ENCODE data around the gene RPL31.

Gene RPL31

GRCh38 chr2:101004620-101005325 lies 2.7 kb downstream of the RPL31 start:
- ChIA-PET POLR2A (no interaction called here), CTCF (interaction anchor here (0.8 to 2.5 kb wide), 4 partner anchors 8 to 433 kb away, joined by 3 to 13 read pairs (median 3); no protein-coding TSS in a partner anchor)
- Histone ChIP-seq H3K4me3 (ENCODE audit: control insufficient read depth in 1 of 7, extremely low read depth in 1 of 7, insufficient read depth in 4 of 7, low read depth in 2 of 7, low read length in 6 of 7) (peak overlapping the region in 1 of 7 experiments; percentile 98), H3K9me3 (ENCODE audit: control extremely low read depth in 1 of 5, control insufficient read depth in 4 of 5, insufficient read depth in 2 of 5, low read depth in 1 of 5, low read length in 4 of 5) (no peaks in the 10 kb centered on the region), H3K27ac (ENCODE audit: insufficient read depth in 1 of 2, low read depth in 1 of 2, low read length in 2 of 2, poor library complexity in 1 of 2, severe bottlenecking in 2 of 2) (peak overlapping the region in 1 of 2 experiments; percentile 95), H3K27me3 (replicated peaks in 2 of 5; ENCODE audit: control insufficient read depth in 4 of 5, insufficient read depth in 5 of 5, low read length in 4 of 5) (no peaks in the 10 kb centered on the region), H3K4me1 (ENCODE audit: control extremely low read depth in 1 of 4, control insufficient read depth in 4 of 4, insufficient read depth in 4 of 4, low read length in 3 of 4) (peaks cover 12 to 26% (median 19%) of the 10 kb centered on the region in 4 experiments), H3K36me3 (ENCODE audit: control insufficient read depth in 4 of 4, insufficient read depth in 4 of 4, low read length in 3 of 4) (peaks cover 18 to 64% (median 48%) of the 10 kb centered on the region in 4 experiments)
- WGBS (ENCODE audit: insufficient coverage) = 96% methylated on average over 8 of the region's 12 CpGs
- DNase-seq = no peak

DNA sequence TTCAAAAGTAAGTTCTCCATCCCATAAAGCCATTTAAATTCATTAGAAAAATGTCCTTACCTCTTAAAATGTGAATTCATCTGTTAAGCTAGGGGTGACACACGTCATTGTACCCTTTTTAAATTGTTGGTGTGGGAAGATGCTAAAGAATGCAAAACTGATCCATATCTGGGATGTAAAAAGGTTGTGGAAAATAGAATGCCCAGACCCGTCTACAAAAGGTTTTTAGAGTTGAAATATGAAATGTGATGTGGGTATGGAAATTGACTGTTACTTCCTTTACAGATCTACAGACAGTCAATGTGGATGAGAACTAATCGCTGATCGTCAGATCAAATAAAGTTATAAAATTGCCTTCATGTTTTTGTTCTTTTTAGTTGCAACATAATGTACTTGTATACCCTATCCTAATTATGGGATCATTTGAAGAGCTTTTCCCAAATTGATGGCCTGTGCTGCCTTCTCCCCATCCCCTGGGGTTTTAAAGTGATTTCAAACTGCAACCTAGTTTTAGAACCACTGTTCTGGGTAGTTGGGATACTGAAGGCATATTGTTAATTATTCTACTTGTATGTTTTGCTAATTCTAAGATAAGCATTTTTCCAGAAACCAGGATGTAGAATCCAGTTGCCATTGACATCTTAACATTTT lies 4.1 kb downstream of the RPL31 start:
- Histone ChIP-seq H3K4me3 (ENCODE audit: control insufficient read depth in 1 of 7, extremely low read depth in 1 of 7, insufficient read depth in 4 of 7, low read depth in 2 of 7, low read length in 6 of 7) (no peak overlapping the region), H3K9me3 (ENCODE audit: control extremely low read depth in 1 of 5, control insufficient read depth in 4 of 5, insufficient read depth in 2 of 5, low read depth in 1 of 5, low read length in 4 of 5) (no peaks in the 10 kb centered on the region), H3K27ac (ENCODE audit: insufficient read depth in 1 of 2, low read depth in 1 of 2, low read length in 2 of 2, poor library complexity in 1 of 2, severe bottlenecking in 2 of 2) (peak overlapping the region in 1 of 2 experiments; percentile 6), H3K4me1 (ENCODE audit: control extremely low read depth in 1 of 4, control insufficient read depth in 4 of 4, insufficient read depth in 4 of 4, low read length in 3 of 4) (peaks cover 12 to 26% (median 19%) of the 10 kb centered on the region in 4 experiments), H3K27me3 (replicated peaks in 2 of 5; ENCODE audit: control insufficient read depth in 4 of 5, insufficient read depth in 5 of 5, low read length in 4 of 5) (no peaks in the 10 kb centered on the region), H3K36me3 (ENCODE audit: control insufficient read depth in 4 of 4, insufficient read depth in 4 of 4, low read length in 3 of 4) (peaks cover 18 to 75% (median 52%) of the 10 kb centered on the region in 4 experiments)
- CTCF ChIA-PET = interaction anchor here (1.1 kb wide), 1 partner anchor 209 kb away, joined by 3 read pairs; no protein-coding TSS in a partner anchor
- no peak for DNase-seq
- POLR2A ChIA-PET = no interaction called here
- 94% methylated on average over 2 of the region's 4 CpGs for WGBS (ENCODE audit: insufficient coverage)

DNA sequence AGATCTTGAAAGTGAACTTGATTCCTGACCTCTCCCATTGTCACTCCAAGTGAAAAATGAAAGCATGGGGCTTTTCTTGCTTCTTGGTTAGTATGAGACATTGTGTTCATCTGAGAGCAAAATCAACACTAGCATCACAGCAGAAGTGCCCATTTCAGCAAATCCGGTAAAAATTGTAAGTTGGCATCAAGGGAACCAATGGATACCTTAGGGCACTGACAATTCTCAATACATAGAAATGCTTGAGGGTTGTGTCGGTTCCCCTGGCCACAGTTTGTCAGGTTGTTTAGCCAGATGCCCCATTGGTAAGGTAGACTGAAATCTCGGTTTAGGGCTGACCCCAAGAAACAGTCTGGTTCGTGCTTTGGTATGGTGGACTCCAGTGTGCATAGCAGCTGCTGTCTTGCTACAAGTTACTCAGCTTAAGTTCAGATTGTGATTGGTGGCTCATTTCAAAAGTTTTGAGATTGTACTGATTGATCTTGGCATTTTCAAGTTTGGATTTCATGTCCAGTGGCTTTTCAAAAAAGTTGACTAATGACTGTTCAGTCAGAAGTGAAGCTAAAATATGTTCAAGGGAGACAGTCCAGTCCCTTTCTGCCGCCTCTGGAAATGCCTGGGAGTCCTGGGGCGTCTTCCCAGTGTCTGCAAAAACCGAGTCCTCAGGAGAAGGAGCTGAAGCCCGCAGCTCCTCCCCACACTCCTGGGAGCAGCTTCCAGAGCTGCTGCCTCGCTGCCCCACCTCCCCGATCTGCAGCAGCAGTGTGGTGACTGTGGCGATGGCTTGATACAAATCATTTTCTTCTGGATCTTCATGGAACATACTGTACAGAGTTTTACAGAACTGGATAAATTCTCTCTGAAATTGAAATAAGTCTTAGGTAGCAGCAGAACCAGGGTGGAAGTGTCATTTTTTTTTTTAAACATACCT lies 5.6 kb downstream of the RPL31 start:
- DNase-seq = no peak
- Histone ChIP-seq H3K4me1 (ENCODE audit: control extremely low read depth in 1 of 4, control insufficient read depth in 4 of 4, insufficient read depth in 4 of 4, low read length in 3 of 4) (peaks cover 8 to 20% (median 15%) of the 10 kb centered on the region in 4 experiments), H3K27ac (ENCODE audit: insufficient read depth in 1 of 2, low read depth in 1 of 2, low read length in 2 of 2, poor library complexity in 1 of 2, severe bottlenecking in 2 of 2) (no peak overlapping the region), H3K36me3 (ENCODE audit: control insufficient read depth in 4 of 4, insufficient read depth in 4 of 4, low read length in 3 of 4) (peaks cover 21 to 77% (median 54%) of the 10 kb centered on the region in 4 experiments), H3K27me3 (replicated peaks in 2 of 5; ENCODE audit: control insufficient read depth in 4 of 5, insufficient read depth in 5 of 5, low read length in 4 of 5) (no peaks in the 10 kb centered on the region), H3K4me3 (ENCODE audit: control insufficient read depth in 1 of 7, extremely low read depth in 1 of 7, insufficient read depth in 4 of 7, low read depth in 2 of 7, low read length in 6 of 7) (no peak overlapping the region), H3K9me3 (ENCODE audit: control extremely low read depth in 1 of 5, control insufficient read depth in 4 of 5, insufficient read depth in 2 of 5, low read depth in 1 of 5, low read length in 4 of 5) (no peaks in the 10 kb centered on the region)
- CTCF ChIA-PET = interaction anchor here (1.1 kb wide), 1 partner anchor 190 kb away, joined by 3 read pairs; no protein-coding TSS in a partner anchor
- POLR2A ChIA-PET = no interaction called here
- 96% methylated on average over 10 of the region's 11 CpGs for WGBS (ENCODE audit: insufficient coverage)

DNA sequence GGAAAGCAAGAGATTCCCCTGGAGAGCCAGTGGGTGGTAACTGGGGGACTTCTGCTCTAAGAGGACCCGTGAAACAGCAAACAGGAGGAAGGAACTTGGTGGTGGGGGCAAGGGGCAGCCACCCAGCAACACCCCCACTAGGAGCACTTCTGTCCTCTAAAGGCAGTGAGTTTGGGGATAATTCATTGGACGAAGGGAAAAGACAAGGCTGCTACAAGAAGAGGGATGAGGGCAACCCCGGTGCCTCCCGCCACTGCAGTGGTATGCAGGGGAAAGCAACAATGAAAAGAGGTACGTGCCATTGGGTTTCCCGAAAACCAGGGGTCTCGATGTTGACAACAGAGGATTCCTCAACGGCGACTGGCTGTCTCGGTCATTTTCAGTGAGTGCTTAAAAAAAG lies 9.1 kb downstream of the RPL31 start:
- ChIA-PET CTCF (interaction anchor here (2.2 kb wide), 1 partner anchor 192 kb away, joined by 9 read pairs; no protein-coding TSS in a partner anchor), POLR2A (no interaction called here)
- DNase-seq = no peak
- whole genome bisulfite sequencing (ENCODE audit: insufficient coverage) = 95% methylated on average over 9 of the region's 10 CpGs
- H3K27ac ChIP-seq (ENCODE audit: insufficient read depth in 1 of 2, low read depth in 1 of 2, low read length in 2 of 2, poor library complexity in 1 of 2, severe bottlenecking in 2 of 2) = peak overlapping the region in 1 of 2 experiments; percentile 12
- no peaks in the 10 kb centered on the region for H3K4me1 ChIP-seq (ENCODE audit: control extremely low read depth in 1 of 4, control insufficient read depth in 4 of 4, insufficient read depth in 4 of 4, low read length in 3 of 4)
- peaks cover 0 to 1% (median 0%) of the 10 kb centered on the region in 5 experiments for H3K9me3 ChIP-seq (ENCODE audit: control extremely low read depth in 1 of 5, control insufficient read depth in 4 of 5, insufficient read depth in 2 of 5, low read depth in 1 of 5, low read length in 4 of 5)
- no peaks in the 10 kb centered on the region for H3K27me3 ChIP-seq (replicated peaks in 2 of 5; ENCODE audit: control insufficient read depth in 4 of 5, insufficient read depth in 5 of 5, low read length in 4 of 5)
- no peak overlapping the region for H3K4me3 ChIP-seq (ENCODE audit: control insufficient read depth in 1 of 7, extremely low read depth in 1 of 7, insufficient read depth in 4 of 7, low read depth in 2 of 7, low read length in 6 of 7)
- H3K36me3 ChIP-seq (ENCODE audit: control insufficient read depth in 4 of 4, insufficient read depth in 4 of 4, low read length in 3 of 4) = peaks cover 20 to 64% (median 35%) of the 10 kb centered on the region in 4 experiments

DNA sequence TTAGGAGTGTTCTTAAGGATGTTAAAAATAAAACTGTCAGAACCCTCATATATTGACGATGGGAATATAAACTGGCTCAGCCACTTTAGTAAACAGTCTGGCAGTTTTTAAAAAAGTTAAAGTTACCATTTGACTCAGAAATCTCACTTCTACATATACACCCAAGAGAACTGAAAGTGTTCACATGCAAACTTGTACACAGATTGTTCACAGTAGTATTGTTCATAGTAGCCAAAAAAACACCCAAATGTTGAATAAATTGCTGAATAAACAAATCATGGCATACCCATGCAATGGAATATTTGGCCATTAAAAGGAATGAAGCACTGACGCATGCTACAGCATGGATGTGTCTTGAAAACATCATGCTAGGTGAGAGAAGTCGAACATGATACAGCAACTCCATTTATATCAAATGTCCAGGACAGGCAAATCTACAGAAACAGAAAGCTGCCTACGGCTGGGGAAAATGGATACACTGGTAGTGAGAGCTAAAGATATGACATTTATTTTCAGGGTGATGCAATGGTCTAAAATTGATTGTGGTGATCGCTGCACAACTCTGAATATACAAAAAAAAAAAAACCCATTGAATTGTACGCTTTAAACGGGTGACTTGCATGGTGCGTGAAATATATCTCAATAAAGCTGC lies 10.1 kb downstream of the RPL31 start:
- Histone ChIP-seq H3K9me3 (ENCODE audit: control extremely low read depth in 1 of 5, control insufficient read depth in 4 of 5, insufficient read depth in 2 of 5, low read depth in 1 of 5, low read length in 4 of 5) (peaks cover 0 to 1% (median 0%) of the 10 kb centered on the region in 5 experiments), H3K4me3 (ENCODE audit: control insufficient read depth in 1 of 7, extremely low read depth in 1 of 7, insufficient read depth in 4 of 7, low read depth in 2 of 7, low read length in 6 of 7) (no peak overlapping the region), H3K4me1 (ENCODE audit: control extremely low read depth in 1 of 4, control insufficient read depth in 4 of 4, insufficient read depth in 4 of 4, low read length in 3 of 4) (no peaks in the 10 kb centered on the region), H3K36me3 (ENCODE audit: control insufficient read depth in 4 of 4, insufficient read depth in 4 of 4, low read length in 3 of 4) (peaks cover 19 to 54% (median 25%) of the 10 kb centered on the region in 4 experiments), H3K27ac (ENCODE audit: insufficient read depth in 1 of 2, low read depth in 1 of 2, low read length in 2 of 2, poor library complexity in 1 of 2, severe bottlenecking in 2 of 2) (no peak overlapping the region), H3K27me3 (replicated peaks in 2 of 5; ENCODE audit: control insufficient read depth in 4 of 5, insufficient read depth in 5 of 5, low read length in 4 of 5) (no peaks in the 10 kb centered on the region)
- no peak for DNase-seq
- 60% methylated on average over 1 of the region's 8 CpGs for WGBS (ENCODE audit: insufficient coverage)
- ChIA-PET CTCF (interaction anchor here (0.6 to 2.2 kb wide), 16 partner anchors 9 to 992 kb away, joined by 3 to 20 read pairs (median 4); partner anchors contain the start of gene RPL31), POLR2A (interaction anchor here (0.6 kb wide), 1 partner anchor 25 kb away, joined by 4 read pairs; no protein-coding TSS in a partner anchor)

DNA sequence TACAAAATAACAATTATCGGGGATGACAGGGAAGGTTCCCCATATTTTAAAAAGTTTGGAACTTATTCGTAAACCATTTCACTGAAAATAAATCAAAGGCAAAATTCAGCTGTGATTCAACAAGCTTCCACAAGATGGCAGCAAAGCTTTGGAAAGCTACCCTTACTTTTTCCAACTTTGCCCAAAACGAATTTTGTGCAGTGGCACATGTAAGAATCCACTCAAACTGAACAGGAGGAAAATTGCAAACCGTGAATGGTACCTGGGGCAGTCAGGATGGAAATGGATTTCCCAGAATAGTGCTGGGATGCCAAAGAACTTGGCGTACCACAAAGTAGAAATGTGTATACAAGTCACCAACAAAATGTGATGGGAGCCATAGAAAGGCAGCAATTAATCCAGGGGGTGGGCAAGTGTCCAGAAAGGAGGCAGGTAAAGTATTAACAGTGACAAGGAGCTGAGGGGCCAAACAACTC lies 10.7 kb downstream of the RPL31 start:
- H3K36me3 ChIP-seq (ENCODE audit: control insufficient read depth in 4 of 4, insufficient read depth in 4 of 4, low read length in 3 of 4) = peaks cover 16 to 48% (median 22%) of the 10 kb centered on the region in 4 experiments
- H3K27ac ChIP-seq (ENCODE audit: insufficient read depth in 1 of 2, low read depth in 1 of 2, low read length in 2 of 2, poor library complexity in 1 of 2, severe bottlenecking in 2 of 2) = no peak overlapping the region
- WGBS (ENCODE audit: insufficient coverage) = 56% methylated on average over 5 of the region's 5 CpGs
- POLR2A ChIA-PET = interaction anchor here (0.6 kb wide), 1 partner anchor 24 kb away, joined by 4 read pairs; no protein-coding TSS in a partner anchor
- no peak overlapping the region for H3K4me3 ChIP-seq (ENCODE audit: control insufficient read depth in 1 of 7, extremely low read depth in 1 of 7, insufficient read depth in 4 of 7, low read depth in 2 of 7, low read length in 6 of 7)
- peaks cover 0 to 1% (median 0%) of the 10 kb centered on the region in 5 experiments for H3K9me3 ChIP-seq (ENCODE audit: control extremely low read depth in 1 of 5, control insufficient read depth in 4 of 5, insufficient read depth in 2 of 5, low read depth in 1 of 5, low read length in 4 of 5)
- CTCF ChIA-PET = interaction anchor here (0.8 to 2.2 kb wide), 15 partner anchors 9 to 255 kb away, joined by 3 to 20 read pairs (median 4); partner anchors contain the start of gene RPL31
- H3K4me1 ChIP-seq (ENCODE audit: control extremely low read depth in 1 of 4, control insufficient read depth in 4 of 4, insufficient read depth in 4 of 4, low read length in 3 of 4) = no peaks in the 10 kb centered on the region
- H3K27me3 ChIP-seq (replicated peaks in 2 of 5; ENCODE audit: control insufficient read depth in 4 of 5, insufficient read depth in 5 of 5, low read length in 4 of 5) = no peaks in the 10 kb centered on the region
- DNase-seq = peak; percentile 42 to 68 (median 50)
